ENCODE results near the gene POLD2.

DNA sequence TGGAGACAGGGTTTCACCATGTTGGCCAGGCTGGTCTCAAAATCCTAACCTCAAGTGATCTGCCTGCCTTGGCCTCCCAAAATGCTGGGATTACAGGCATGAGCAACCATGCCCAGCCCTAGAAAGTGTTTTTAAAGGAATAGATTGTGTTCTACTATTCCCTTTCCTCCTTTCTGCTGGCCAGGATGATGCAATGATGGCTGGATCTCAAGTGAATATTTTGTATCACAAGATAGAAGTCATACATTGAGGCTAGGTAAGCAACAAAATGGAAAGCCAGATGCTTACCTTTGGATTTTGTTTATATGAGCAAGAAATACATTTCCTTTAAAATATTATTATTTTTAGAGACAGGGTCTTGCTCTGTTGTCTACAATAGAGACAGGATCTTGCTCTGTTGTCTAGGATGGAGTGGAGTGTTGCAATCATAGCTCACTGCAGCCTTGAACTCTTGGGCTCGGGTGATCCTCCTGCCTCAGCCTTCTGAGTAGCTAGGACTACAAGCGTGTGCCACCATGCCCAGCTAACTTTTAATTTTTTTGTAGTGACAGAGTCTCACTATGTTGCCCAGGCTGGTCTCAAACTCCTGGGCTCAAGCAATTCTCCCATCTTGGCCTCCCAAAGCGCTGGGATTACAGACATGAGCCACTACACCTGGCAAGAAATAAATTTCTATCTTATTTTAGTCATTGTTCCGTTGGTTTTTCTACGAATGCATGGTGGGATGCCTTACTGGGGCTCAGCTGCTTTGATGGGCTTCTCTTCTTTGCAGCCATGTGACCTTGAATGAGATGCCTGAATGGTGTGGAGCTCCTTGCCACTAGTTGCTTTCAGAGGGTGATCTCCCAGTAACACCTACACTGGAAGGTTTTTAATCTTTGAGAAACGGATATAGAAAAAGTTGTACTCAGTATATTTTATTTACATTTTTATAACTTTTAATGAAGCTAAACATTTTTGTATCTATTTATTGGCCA is 25.0 kb downstream of the POLD2 start:
- no peak for TF ChIP-seq KDM6A (CRISPR knock-in tag; IDR thresholded peaks at IDR 0.05; ENCODE audit: low read depth)
- TF ChIP-seq, protein P1, sequence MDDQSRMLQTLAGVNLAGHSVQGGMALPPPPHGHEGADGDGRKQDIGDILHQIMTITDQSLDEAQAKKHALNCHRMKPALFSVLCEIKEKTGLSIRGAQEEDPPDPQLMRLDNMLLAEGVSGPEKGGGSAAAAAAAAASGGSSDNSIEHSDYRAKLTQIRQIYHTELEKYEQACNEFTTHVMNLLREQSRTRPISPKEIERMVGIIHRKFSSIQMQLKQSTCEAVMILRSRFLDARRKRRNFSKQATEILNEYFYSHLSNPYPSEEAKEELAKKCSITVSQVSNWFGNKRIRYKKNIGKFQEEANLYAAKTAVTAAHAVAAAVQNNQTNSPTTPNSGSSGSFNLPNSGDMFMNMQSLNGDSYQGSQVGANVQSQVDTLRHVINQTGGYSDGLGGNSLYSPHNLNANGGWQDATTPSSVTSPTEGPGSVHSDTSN (CRISPR knock-in tag; IDR thresholded peaks at IDR 0.05; ENCODE audit: borderline replicate concordance): no peak
- TF ChIP-seq, protein P2, sequence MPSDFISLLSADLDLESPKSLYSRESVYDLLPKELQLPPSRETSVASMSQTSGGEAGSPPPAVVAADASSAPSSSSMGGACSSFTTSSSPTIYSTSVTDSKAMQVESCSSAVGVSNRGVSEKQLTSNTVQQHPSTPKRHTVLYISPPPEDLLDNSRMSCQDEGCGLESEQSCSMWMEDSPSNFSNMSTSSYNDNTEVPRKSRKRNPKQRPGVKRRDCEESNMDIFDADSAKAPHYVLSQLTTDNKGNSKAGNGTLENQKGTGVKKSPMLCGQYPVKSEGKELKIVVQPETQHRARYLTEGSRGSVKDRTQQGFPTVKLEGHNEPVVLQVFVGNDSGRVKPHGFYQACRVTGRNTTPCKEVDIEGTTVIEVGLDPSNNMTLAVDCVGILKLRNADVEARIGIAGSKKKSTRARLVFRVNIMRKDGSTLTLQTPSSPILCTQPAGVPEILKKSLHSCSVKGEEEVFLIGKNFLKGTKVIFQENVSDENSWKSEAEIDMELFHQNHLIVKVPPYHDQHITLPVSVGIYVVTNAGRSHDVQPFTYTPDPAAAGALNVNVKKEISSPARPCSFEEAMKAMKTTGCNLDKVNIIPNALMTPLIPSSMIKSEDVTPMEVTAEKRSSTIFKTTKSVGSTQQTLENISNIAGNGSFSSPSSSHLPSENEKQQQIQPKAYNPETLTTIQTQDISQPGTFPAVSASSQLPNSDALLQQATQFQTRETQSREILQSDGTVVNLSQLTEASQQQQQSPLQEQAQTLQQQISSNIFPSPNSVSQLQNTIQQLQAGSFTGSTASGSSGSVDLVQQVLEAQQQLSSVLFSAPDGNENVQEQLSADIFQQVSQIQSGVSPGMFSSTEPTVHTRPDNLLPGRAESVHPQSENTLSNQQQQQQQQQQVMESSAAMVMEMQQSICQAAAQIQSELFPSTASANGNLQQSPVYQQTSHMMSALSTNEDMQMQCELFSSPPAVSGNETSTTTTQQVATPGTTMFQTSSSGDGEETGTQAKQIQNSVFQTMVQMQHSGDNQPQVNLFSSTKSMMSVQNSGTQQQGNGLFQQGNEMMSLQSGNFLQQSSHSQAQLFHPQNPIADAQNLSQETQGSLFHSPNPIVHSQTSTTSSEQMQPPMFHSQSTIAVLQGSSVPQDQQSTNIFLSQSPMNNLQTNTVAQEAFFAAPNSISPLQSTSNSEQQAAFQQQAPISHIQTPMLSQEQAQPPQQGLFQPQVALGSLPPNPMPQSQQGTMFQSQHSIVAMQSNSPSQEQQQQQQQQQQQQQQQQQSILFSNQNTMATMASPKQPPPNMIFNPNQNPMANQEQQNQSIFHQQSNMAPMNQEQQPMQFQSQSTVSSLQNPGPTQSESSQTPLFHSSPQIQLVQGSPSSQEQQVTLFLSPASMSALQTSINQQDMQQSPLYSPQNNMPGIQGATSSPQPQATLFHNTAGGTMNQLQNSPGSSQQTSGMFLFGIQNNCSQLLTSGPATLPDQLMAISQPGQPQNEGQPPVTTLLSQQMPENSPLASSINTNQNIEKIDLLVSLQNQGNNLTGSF (CRISPR knock-in tag; IDR thresholded peaks at IDR 0.05): no peak
- TF ChIP-seq KDM5B (CRISPR knock-in tag; IDR thresholded peaks at IDR 0.05; ENCODE audit: borderline replicate concordance): no peak
- TF ChIP-seq MTA3 (CRISPR knock-in tag; IDR thresholded peaks at IDR 0.05): no peak
- no peak for TF ChIP-seq CTCF (CRISPR knock-in tag; IDR thresholded peaks at IDR 0.05)
- no peak for TF ChIP-seq ZNF563 (CRISPR knock-in tag; IDR thresholded peaks at IDR 0.05)
- TF ChIP-seq, protein P3, sequence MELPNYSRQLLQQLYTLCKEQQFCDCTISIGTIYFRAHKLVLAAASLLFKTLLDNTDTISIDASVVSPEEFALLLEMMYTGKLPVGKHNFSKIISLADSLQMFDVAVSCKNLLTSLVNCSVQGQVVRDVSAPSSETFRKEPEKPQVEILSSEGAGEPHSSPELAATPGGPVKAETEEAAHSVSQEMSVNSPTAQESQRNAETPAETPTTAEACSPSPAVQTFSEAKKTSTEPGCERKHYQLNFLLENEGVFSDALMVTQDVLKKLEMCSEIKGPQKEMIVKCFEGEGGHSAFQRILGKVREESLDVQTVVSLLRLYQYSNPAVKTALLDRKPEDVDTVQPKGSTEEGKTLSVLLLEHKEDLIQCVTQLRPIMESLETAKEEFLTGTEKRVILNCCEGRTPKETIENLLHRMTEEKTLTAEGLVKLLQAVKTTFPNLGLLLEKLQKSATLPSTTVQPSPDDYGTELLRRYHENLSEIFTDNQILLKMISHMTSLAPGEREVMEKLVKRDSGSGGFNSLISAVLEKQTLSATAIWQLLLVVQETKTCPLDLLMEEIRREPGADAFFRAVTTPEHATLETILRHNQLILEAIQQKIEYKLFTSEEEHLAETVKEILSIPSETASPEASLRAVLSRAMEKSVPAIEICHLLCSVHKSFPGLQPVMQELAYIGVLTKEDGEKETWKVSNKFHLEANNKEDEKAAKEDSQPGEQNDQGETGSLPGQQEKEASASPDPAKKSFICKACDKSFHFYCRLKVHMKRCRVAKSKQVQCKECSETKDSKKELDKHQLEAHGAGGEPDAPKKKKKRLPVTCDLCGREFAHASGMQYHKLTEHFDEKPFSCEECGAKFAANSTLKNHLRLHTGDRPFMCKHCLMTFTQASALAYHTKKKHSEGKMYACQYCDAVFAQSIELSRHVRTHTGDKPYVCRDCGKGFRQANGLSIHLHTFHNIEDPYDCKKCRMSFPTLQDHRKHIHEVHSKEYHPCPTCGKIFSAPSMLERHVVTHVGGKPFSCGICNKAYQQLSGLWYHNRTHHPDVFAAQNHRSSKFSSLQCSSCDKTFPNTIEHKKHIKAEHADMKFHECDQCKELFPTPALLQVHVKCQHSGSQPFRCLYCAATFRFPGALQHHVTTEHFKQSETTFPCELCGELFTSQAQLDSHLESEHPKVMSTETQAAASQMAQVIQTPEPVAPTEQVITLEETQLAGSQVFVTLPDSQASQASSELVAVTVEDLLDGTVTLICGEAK (IDR thresholded peaks at IDR 0.05): no peak
- TF ChIP-seq, protein P3 (CRISPR knock-in tag; IDR thresholded peaks at IDR 0.05): no peak
- no peak for TF ChIP-seq ZNF343 (CRISPR knock-in tag; IDR thresholded peaks at IDR 0.05)
